GM10266 (cell line): Measurements from ENCODE around the gene IGSF9.

Source experiments
- DNase-seq: peaks from one replicate; pipeline ENCODE4 v3.0.0; 2012; ENCODE audit errors: extremely low spot score
- CTCF ChIP-seq: IDR thresholded peaks from 2 replicates; pipeline ENCODE4 v1.5.1; 2012; ENCODE audit warnings: mild to moderate bottlenecking, low read depth; ENCODE audit not compliant: control insufficient read depth, insufficient read depth; ENCODE audit errors: missing control alignments

The IGSF9 gene

GRCh38 chr1:159941591-159942560 lies 3.5 kb downstream of the IGSF9 start:
- no peak for DNase-seq

GRCh38 chr1:159941141-159941540 lies 4.3 kb downstream of the IGSF9 start:
- TF ChIP-seq CTCF: no peak
- DNase-seq: no peak

More at GRCh38 chr1:159941591-159942560, 3.5 kb downstream of the IGSF9 start:
- TF ChIP-seq CTCF: no peak

- TF ChIP-seq CTCF: no peak
- no peak for DNase-seq
These were observed 5.3 kb downstream of the IGSF9 start for GRCh38 chr1:159940006-159940620.

GRCh38 chr1:159939678-159940002 lies 5.8 kb downstream of the IGSF9 start:
- no peak for DNase-seq
- TF ChIP-seq CTCF: no peak

- DNase-seq: no peak
- no peak for TF ChIP-seq CTCF
These were observed 6.3 kb downstream of the IGSF9 start for GRCh38 chr1:159938905-159939677.

GRCh38 chr1:159938211-159938852 lies 7.1 kb downstream of the IGSF9 start:
- TF ChIP-seq CTCF: no peak
- no peak for DNase-seq
